Liver (tissue), 9 donors: ENCODE results near the gene BORCS8. TPM values are rescaled to one million over a fixed set of nuclear protein-coding genes. Genes with fewer than 3 reads are reported as not detected.

Source experiments
- DNase-seq: peaks from one replicate; pipeline ENCODE4 v3.0.0-alpha.2; 2017; ENCODE audit warnings: low spot score
- H3K27ac ChIP-seq, 2 donors: one replicate each; pipeline ENCODE4 v1.7.0; 2013; ENCODE audit warnings: inconsistent platforms in 2 of 2, low read length in 2 of 2, control low read depth in 1 of 2, low read depth in 1 of 2, mild to moderate bottlenecking in 1 of 2
- H3K27me3 ChIP-seq, 4 donors: one replicate each; pipeline versions ENCODE4 v1.6.1 to v1.7.0; 2013; ENCODE audit warnings: low read length in 3 of 4, inconsistent platforms in 1 of 4, mild to moderate bottlenecking in 1 of 4, moderate library complexity in 1 of 4; ENCODE audit not compliant: control insufficient read depth in 4 of 4, insufficient read depth in 4 of 4
- H3K36me3 ChIP-seq, 4 donors: one replicate each; pipeline versions ENCODE4 v1.6.1 to v1.7.0; 2013; ENCODE audit warnings: low read length in 3 of 4, mild to moderate bottlenecking in 3 of 4, low read depth in 1 of 4, moderate library complexity in 1 of 4; ENCODE audit not compliant: control insufficient read depth in 4 of 4, insufficient read depth in 3 of 4
- H3K4me1 ChIP-seq, 4 donors: one replicate each; pipeline versions ENCODE4 v1.6.1 to v1.7.0; 2013; ENCODE audit warnings: low read length in 3 of 4, mild to moderate bottlenecking in 3 of 4, moderate library complexity in 1 of 4; ENCODE audit not compliant: control insufficient read depth in 4 of 4, insufficient read depth in 4 of 4
- H3K4me3 ChIP-seq, 3 donors: one replicate each; pipeline versions ENCODE4 v1.6.1 to v1.7.0; 2013; ENCODE audit warnings: low read length in 3 of 3, control low read depth in 1 of 3, low read depth in 1 of 3, mild to moderate bottlenecking in 1 of 3
- H3K9ac ChIP-seq, 2 donors: one replicate each; pipeline ENCODE4 v1.7.0; 2013; ENCODE audit warnings: low read length in 2 of 2, mild to moderate bottlenecking in 2 of 2, moderate library complexity in 2 of 2, control low read depth in 1 of 2, low read depth in 1 of 2
- H3K9me3 ChIP-seq, 4 donors: one replicate each; pipeline versions ENCODE4 v1.6.1 to v1.7.0; 2013; ENCODE audit warnings: low read length in 3 of 4; ENCODE audit not compliant: control insufficient read depth in 4 of 4
- ATF3 ChIP-seq: IDR thresholded peaks from 2 replicates; pipeline ENCODE4 v1.6.1; 2016; ENCODE audit warnings: antibody characterized with exemption
- CTCF ChIP-seq: fragments of 150-350 bp; IDR thresholded peaks from 2 replicates; pipeline ENCODE4 v1.5.1; 2017; ENCODE audit warnings: improper control_type of control experiment, low read depth, low read length; ENCODE audit not compliant: missing input control
- EGR1 ChIP-seq, 2 donors: IDR thresholded peaks; 2 replicates each; pipeline ENCODE4 v1.6.1; 2016 to 2018; ENCODE audit warnings: antibody characterized with exemption in 2 of 2, low read depth in 2 of 2
- FOXA1 ChIP-seq: IDR thresholded peaks from 2 replicates; pipeline ENCODE4 v1.6.1; 2016; ENCODE audit warnings: antibody characterized with exemption
- FOXA2 ChIP-seq: IDR thresholded peaks from 2 replicates; pipeline ENCODE4 v1.6.1; 2016; ENCODE audit warnings: antibody characterized with exemption
- GABPA ChIP-seq, 2 donors: IDR thresholded peaks in 1 of 2; conservative IDR thresholded peaks in 1 of 2; 2 replicates each; pipeline ENCODE4 v1.6.1; 2016; ENCODE audit warnings: antibody characterized with exemption in 2 of 2, mild to moderate bottlenecking in 1 of 2, moderate library complexity in 1 of 2
- HNF4A ChIP-seq, 2 donors: conservative IDR thresholded peaks; 2 replicates each; pipeline ENCODE4 v1.6.1; 2016; ENCODE audit warnings: antibody characterized with exemption in 2 of 2, mild to moderate bottlenecking in 2 of 2
- HNF4G ChIP-seq: IDR thresholded peaks from 2 replicates; pipeline ENCODE4 v1.6.1; 2016; ENCODE audit warnings: antibody characterized with exemption
- JUND ChIP-seq, 2 donors: IDR thresholded peaks; 2 replicates each; pipeline ENCODE4 v1.6.1; 2016; ENCODE audit warnings: antibody characterized with exemption in 2 of 2
- MAX ChIP-seq: IDR thresholded peaks from 2 replicates; pipeline ENCODE4 v1.6.1; 2016; ENCODE audit warnings: antibody characterized with exemption
- NR2F2 ChIP-seq: IDR thresholded peaks from 2 replicates; pipeline ENCODE4 v1.6.1; 2016; ENCODE audit warnings: antibody characterized with exemption
- RAD21 ChIP-seq, 2 donors: IDR thresholded peaks; 2 replicates each; pipeline ENCODE4 v1.6.1; 2016; ENCODE audit warnings: antibody characterized with exemption in 2 of 2, mild to moderate bottlenecking in 2 of 2
- REST ChIP-seq: IDR thresholded peaks from 2 replicates; pipeline ENCODE4 v1.6.1; 2016; ENCODE audit warnings: antibody characterized with exemption, mild to moderate bottlenecking
- RXRA ChIP-seq, 2 donors: IDR thresholded peaks; 2 replicates each; pipeline ENCODE4 v1.6.1; 2017 to 2018; ENCODE audit warnings: antibody characterized with exemption in 2 of 2, mild to moderate bottlenecking in 1 of 2
- SP1 ChIP-seq: IDR thresholded peaks from 2 replicates; pipeline ENCODE4 v1.6.1; 2018; ENCODE audit warnings: antibody characterized with exemption, mild to moderate bottlenecking
- TAF1 ChIP-seq: conservative IDR thresholded peaks from 2 replicates; pipeline ENCODE4 v1.6.1; 2016; ENCODE audit warnings: antibody characterized with exemption, mild to moderate bottlenecking
- YY1 ChIP-seq: IDR thresholded peaks from 2 replicates; pipeline ENCODE4 v1.6.1; 2016; ENCODE audit warnings: antibody characterized with exemption, mild to moderate bottlenecking
- ZBTB33 ChIP-seq: IDR thresholded peaks from 2 replicates; pipeline ENCODE4 v1.6.1; 2016; ENCODE audit warnings: antibody characterized with exemption
- WGBS: extraction: QIAGEN DNeasy Blood & Tissue Kit; methylation state at CpG from one replicate; pipeline ENCODE4 v1.1.7; 2013; 5-methylcytosine and 5-hydroxymethylcytosine counted together
- polyA plus RNA-seq, 2 donors: library from polyadenylated mRNA; stranded (reverse) in 1 of 2; unstranded in 1 of 2; fragments of 200-250 nt in 1 of 2; fragments of >200 nt in 1 of 2; fragmentation: Nextera tagmentation in 1 of 2; extraction: Ambion mirVana in 1 of 2; gene quantifications; one replicate each; pipeline versions ENCODE4 v1.2.1 to v1.2.3, GENCODE V29; 2013 to 2015
- total RNA-seq, 2 donors: library from RNA; depleted of rRNA; stranded (reverse); fragments of >200 nt; gene quantifications; one replicate each; pipeline ENCODE4 v1.2.3, GENCODE V29; 2014
- donor health status: healthy.
- donor health status: healthy.
- donor health status: healthy.
- donor health status: healthy.
- donor health status: healthy.

The BORCS8 gene
- total and polyA plus RNA-seq, 4 donors = 7.6 to 13.5 (median 9.4) TPM

- no peaks in the 10 kb centered on the region for H3K36me3 ChIP-seq
- H3K27ac ChIP-seq = no peak overlapping the region
- no peak for DNase-seq
- no peaks in the 10 kb centered on the region for H3K27me3 ChIP-seq
- no peak overlapping the region for H3K9ac ChIP-seq
- no peaks in the 10 kb centered on the region for H3K9me3 ChIP-seq
- H3K4me3 ChIP-seq = no peak overlapping the region
- no peaks in the 10 kb centered on the region for H3K4me1 ChIP-seq
- 93% methylated on average over 4 of the region's 4 CpGs for WGBS
- TF ChIP-seq YY1 (no peak), CTCF (no peak), ATF3 (no peak), GABPA (IDR thresholded peaks at IDR 0.05 in 1 of 2, conservative IDR thresholded peaks at IDR 0.05 in 1 of 2) (no peak), FOXA1 (no peak), REST (no peak), MAX (no peak)
Observed at GRCh38 chr19:19159534-19159933, 32.4 kb downstream of the BORCS8 start.

GRCh38 chr19:19157808-19158207 lies 34.1 kb downstream of the BORCS8 start:
- H3K36me3 ChIP-seq = no peaks in the 10 kb centered on the region
- H3K4me1 ChIP-seq = no peaks in the 10 kb centered on the region
- H3K4me3 ChIP-seq = no peak overlapping the region
- H3K27ac ChIP-seq = no peak overlapping the region
- H3K9me3 ChIP-seq = no peaks in the 10 kb centered on the region
- no peak overlapping the region for H3K9ac ChIP-seq
- H3K27me3 ChIP-seq = no peaks in the 10 kb centered on the region
- WGBS = 78% methylated on average over 6 of the region's 6 CpGs
- DNase-seq = no peak
- TF ChIP-seq SP1 (no peak), FOXA1 (no peak), HNF4A (conservative IDR thresholded peaks at IDR 0.05) (no peak), RAD21 (IDR thresholded peaks at IDR 0.05) (no peak), ATF3 (no peak), YY1 (no peak), MAX (no peak), ZBTB33 (no peak), HNF4G (no peak), REST (no peak), FOXA2 (no peak), RXRA (IDR thresholded peaks at IDR 0.05) (no peak), TAF1 (no peak), EGR1 (IDR thresholded peaks at IDR 0.05; ENCODE audit: low read depth in 2 of 2) (no peak), JUND (IDR thresholded peaks at IDR 0.05) (no peak), NR2F2 (no peak), CTCF (no peak)
